Neural crest cell (in vitro differentiated cells): ENCODE data around the gene SELE. TPM values are rescaled to one million over a fixed set of nuclear protein-coding genes. Genes with fewer than 3 reads are reported as not detected.

ENCODE experiments used
- DNase-seq: peaks from one replicate; pipeline ENCODE4 v3.0.0; 2021; ENCODE audit warnings: low read depth, mixed read lengths, low spot score
- H3K27ac Mint-ChIP-seq: one replicate; pipeline ENCODE4 v1.8.0; 2021; ENCODE audit warnings: mild to moderate bottlenecking, mixed read lengths; ENCODE audit not compliant: unreplicated experiment
- H3K27me3 Mint-ChIP-seq: 2 replicates; pipeline ENCODE4 v1.8.0; 2021; ENCODE audit warnings: low read depth, mild to moderate bottlenecking, mixed read lengths
- H3K36me3 Mint-ChIP-seq: 2 replicates; pipeline ENCODE4 v1.8.0; 2021; ENCODE audit warnings: low read depth, mild to moderate bottlenecking, mixed read lengths
- H3K4me1 Mint-ChIP-seq: 2 replicates; pipeline ENCODE4 v1.8.0; 2021; ENCODE audit warnings: mixed read lengths
- H3K4me3 Mint-ChIP-seq: one replicate; pipeline ENCODE4 v1.8.0; 2021; ENCODE audit warnings: mild to moderate bottlenecking, mixed read lengths
- H3K9me3 Mint-ChIP-seq: 2 replicates; pipeline ENCODE4 v1.8.0; 2021; ENCODE audit warnings: mixed read lengths
- CTCF ChIP-seq: fragments of 200-600 bp; sonication (generic); conservative IDR thresholded peaks from 2 replicates; pipeline ENCODE4 v1.5.0; 2021; ENCODE audit warnings: antibody characterized with exemption, mild to moderate bottlenecking
- total RNA-seq: library from RNA; stranded (reverse); gene quantifications from 2 replicates; pipeline ENCODE4 v1.2.1, GENCODE V29; 2021

The SELE gene
- total RNA-seq, 1 donor from 2014 or later: not detected

GRCh38 chr1:169699707-169700106 lies 34.2 kb downstream of the SELE start:
- no peaks in the 10 kb centered on the region for H3K36me3 Mint-ChIP-seq
- no peaks in the 10 kb centered on the region for H3K9me3 Mint-ChIP-seq
- H3K4me1 Mint-ChIP-seq: no peaks in the 10 kb centered on the region
- H3K4me3 Mint-ChIP-seq: no peak overlapping the region
- no peak for DNase-seq
- TF ChIP-seq CTCF: no peak
- peaks cover 47% of the 10 kb centered on the region for H3K27me3 Mint-ChIP-seq
- H3K27ac Mint-ChIP-seq: no peak overlapping the region

GRCh38 chr1:169698976-169699375 lies 34.9 kb downstream of the SELE start:
- no peak for TF ChIP-seq CTCF
- Mint-ChIP-seq H3K4me1 (no peaks in the 10 kb centered on the region), H3K4me3 (no peak overlapping the region), H3K9me3 (no peaks in the 10 kb centered on the region), H3K36me3 (no peaks in the 10 kb centered on the region), H3K27ac (no peak overlapping the region), H3K27me3 (peaks cover 44% of the 10 kb centered on the region)
- DNase-seq: no peak

DNA sequence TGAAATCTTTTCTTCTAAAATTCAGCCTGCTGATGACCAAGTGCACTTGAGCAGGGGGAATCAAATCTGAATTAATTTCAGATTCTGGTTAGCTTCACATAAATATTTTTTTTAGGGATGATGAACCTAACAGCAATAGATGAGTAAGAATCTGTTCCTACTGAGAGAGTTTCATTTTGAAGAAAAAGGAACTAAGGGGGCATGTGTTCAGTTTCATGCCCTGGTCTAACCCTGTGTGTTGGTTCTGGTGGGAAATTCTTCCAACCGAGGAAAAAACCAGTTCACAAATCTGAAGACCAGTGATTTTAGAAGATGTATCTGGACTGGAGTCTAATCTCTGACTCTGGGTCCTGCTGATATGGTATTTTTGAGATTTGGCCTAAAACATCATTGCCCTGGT lies 36.1 kb downstream of the SELE start:
- no peaks in the 10 kb centered on the region for H3K9me3 Mint-ChIP-seq
- H3K27ac Mint-ChIP-seq: no peak overlapping the region
- TF ChIP-seq CTCF: no peak
- H3K4me3 Mint-ChIP-seq: no peak overlapping the region
- DNase-seq: no peak
- no peaks in the 10 kb centered on the region for H3K36me3 Mint-ChIP-seq
- no peaks in the 10 kb centered on the region for H3K4me1 Mint-ChIP-seq
- H3K27me3 Mint-ChIP-seq: peaks cover 40% of the 10 kb centered on the region

GRCh38 chr1:169696273-169697100 lies 37.4 kb downstream of the SELE start:
- peaks cover 35% of the 10 kb centered on the region for H3K27me3 Mint-ChIP-seq
- H3K27ac Mint-ChIP-seq: no peak overlapping the region
- no peaks in the 10 kb centered on the region for H3K36me3 Mint-ChIP-seq
- H3K4me1 Mint-ChIP-seq: no peaks in the 10 kb centered on the region
- DNase-seq: no peak
- H3K4me3 Mint-ChIP-seq: no peak overlapping the region
- no peak for TF ChIP-seq CTCF
- H3K9me3 Mint-ChIP-seq: no peaks in the 10 kb centered on the region

- H3K4me1 Mint-ChIP-seq: no peaks in the 10 kb centered on the region
- H3K27ac Mint-ChIP-seq: no peak overlapping the region
- TF ChIP-seq CTCF: no peak
- H3K9me3 Mint-ChIP-seq: no peaks in the 10 kb centered on the region
- no peak overlapping the region for H3K4me3 Mint-ChIP-seq
- no peaks in the 10 kb centered on the region for H3K36me3 Mint-ChIP-seq
- peaks cover 37% of the 10 kb centered on the region for H3K27me3 Mint-ChIP-seq
- no peak for DNase-seq
These were observed 39.4 kb downstream of the SELE start for GRCh38 chr1:169694304-169695075.
